Jurkat, Clone E6-1 (cell line): ENCODE measurements around the gene ZNF280D.
A peak's percentile ranks its signal among the peaks of the same experiment; 100 is the strongest.

Experiments
- DNase-seq: peaks from one replicate; pipeline ENCODE4 v3.0.0-alpha.2; 2011; ENCODE audit warnings: low read depth, low spot score
- H3K4me3 ChIP-seq: 2 replicates; pipeline ENCODE4 v1.5.1; 2011; ENCODE audit warnings: mild to moderate bottlenecking, low read length, control low read depth, moderate library complexity

Gene ZNF280D

DNA sequence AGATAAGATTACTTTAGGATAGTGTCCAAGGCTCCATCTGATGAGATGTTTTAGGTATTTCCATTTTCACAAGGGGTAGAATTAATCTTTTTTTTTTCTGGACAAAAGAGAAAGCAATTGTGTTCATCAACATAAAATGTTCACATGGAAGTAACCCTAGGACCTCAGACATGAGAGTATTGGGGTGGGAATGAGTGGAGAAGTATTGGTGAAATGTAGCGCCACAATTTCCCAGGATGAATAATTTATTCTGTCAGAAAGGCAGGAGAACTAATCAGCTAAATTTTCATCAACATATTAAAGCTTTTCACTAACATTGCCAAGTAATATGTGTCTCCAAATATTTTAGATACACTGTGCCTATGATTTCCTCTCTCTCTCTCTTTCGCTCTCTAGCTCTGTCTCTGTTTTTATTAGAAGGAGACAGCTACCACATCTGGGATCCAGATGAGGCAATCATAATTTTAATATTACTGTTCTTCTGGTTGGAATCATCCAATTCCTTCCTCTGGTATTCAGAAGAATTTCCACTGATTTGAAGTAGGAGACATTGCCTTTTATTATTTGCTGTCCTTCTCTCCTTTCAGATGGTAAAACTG lies 21.6 kb upstream of the ZNF280D start:
- DNase-seq: no peak

DNA sequence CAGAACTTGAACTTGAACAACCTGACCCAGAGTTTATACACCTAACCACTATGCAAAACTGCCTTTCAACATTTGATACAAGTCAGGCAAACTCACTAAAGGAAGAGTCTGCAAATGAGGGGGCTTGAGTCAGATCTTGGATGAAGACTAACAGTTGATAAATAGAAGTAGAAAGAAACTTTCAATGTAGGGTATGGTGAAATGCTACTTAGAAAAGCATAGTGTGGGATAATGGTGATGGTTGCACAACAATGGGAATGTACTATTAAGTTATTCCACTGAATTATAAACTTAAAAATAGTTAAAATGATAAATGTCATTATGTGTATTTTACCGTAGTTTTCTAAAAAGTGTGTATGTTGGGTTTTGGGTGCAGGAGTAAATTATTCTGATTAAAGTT lies 19.7 kb upstream of the ZNF280D start:
- no peak for DNase-seq
- H3K4me3 ChIP-seq: no peak overlapping the region

More for the DNA sequence above, 21.6 kb upstream of the ZNF280D start:
- no peak overlapping the region for H3K4me3 ChIP-seq

DNA sequence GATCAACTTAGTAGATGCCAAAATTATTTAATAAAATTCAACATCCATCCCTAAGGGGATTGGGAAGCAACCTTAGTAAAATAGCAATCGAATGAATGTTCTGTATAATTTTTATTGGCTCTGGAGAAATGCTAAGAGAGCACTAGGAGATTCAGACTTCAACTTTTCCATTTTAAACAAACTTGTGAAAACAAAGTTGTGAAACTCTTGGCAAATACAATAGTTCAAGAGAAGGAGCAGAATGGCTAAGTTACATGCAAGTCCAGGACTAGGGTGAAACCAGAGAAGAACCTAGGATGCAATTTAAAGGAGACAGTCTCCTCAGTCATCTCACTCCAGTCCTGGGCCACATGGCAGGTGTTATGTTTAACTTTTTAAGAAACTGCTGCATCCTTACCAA lies 16.7 kb upstream of the ZNF280D start:
- no peak for DNase-seq
- no peak overlapping the region for H3K4me3 ChIP-seq

DNA sequence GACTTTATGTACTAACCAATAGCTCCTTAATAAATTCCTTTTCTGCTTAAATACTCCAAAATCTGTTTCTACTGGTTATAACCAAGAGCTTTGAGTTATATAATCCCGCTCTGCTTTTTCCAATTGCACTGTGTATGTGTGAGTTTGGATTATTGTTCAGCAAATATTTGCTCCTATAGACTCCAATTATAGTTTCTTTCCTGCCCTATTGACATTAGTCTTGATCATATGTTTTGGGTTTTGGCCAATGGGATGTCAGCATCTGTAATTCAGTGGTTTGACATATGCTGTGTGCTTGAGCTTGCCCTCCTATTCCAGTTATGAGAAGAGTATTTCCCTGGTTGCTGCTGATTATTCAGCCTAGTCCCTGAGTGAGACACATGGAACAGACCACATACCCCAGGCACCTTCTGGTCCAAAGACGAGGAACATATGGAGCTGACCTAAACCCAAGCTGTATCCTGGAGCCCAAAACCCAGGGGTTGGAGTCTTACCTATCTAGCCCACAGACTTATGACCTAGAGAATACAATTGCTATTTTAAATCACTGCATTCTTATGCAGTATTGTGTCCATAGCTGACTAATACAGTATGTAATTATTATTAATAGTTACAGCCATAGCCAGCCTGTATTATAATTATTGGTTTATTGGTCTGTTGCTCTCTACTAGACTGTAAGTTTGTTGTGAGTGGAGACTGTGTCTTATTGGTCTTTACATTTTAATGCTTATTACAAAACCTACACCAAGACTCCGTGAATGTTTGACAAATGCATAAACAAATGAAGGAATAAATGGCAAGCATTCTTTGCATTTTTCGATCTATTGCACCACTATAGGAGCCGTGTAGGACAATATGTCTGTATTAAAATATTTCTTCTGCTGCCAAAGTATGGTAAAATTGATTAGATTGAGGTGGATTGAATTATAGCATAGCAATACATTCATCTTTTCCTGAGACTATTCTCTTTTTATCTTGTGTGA lies 11.7 kb upstream of the ZNF280D start:
- DNase-seq: no peak
- no peak overlapping the region for H3K4me3 ChIP-seq

- no peak for DNase-seq
- no peak overlapping the region for H3K4me3 ChIP-seq
These were observed 8.2 kb upstream of the ZNF280D start for GRCh38 chr15:56741541-56741940.

- DNase-seq: peak; percentile 61
- peak overlapping the region; percentile 8 for H3K4me3 ChIP-seq
These were observed 6.8 kb upstream of the ZNF280D start for GRCh38 chr15:56739964-56740640.

- DNase-seq: no peak
- no peak overlapping the region for H3K4me3 ChIP-seq
These were observed 6.2 kb upstream of the ZNF280D start for GRCh38 chr15:56739474-56739873.

GRCh38 chr15:56737791-56738190 lies 4.5 kb upstream of the ZNF280D start:
- DNase-seq: no peak
- H3K4me3 ChIP-seq: no peak overlapping the region

DNA sequence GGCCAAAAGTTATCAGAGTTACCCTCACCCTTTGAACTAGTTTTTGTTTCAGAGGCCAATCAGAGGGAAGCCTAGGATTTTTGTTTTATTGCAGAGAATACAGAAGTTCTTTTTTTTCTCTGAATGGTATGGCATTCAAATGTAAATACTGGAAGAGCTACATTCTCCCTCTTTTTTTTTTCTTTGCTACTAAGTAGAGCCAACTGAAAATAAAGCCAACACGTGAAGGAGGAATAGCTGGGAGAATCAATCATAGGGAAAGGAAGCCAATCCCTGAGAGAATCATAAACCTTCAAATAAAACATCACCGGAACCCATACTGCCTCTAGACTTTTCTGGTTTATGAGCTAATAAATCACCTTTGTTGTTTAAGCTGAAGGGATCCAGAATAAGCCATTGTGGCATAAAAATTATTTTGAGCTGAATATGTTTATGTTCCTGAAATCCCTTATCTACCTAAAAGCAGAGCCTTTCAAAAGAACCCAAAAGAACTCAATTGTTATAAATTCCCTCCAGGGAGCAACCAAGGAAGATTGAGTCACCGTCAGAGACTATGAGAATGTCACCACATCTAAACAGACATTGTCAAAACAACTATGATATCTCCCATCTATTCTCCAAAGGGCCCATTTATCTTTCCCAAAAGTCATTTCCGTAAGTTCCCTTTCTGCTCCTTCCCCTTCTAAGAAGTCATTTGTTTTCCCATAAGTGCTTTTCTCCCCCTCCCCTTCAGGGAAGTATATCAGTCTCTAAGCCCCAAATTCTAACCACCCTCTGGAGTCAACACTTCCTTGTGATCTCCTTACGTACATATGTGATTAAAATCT lies 3.8 kb upstream of the ZNF280D start:
- no peak for DNase-seq

GRCh38 chr15:56736308-56736707 lies 3.0 kb upstream of the ZNF280D start:
- DNase-seq: no peak
- H3K4me3 ChIP-seq: no peak overlapping the region

More for the DNA sequence above, 3.8 kb upstream of the ZNF280D start:
- no peak overlapping the region for H3K4me3 ChIP-seq

DNA sequence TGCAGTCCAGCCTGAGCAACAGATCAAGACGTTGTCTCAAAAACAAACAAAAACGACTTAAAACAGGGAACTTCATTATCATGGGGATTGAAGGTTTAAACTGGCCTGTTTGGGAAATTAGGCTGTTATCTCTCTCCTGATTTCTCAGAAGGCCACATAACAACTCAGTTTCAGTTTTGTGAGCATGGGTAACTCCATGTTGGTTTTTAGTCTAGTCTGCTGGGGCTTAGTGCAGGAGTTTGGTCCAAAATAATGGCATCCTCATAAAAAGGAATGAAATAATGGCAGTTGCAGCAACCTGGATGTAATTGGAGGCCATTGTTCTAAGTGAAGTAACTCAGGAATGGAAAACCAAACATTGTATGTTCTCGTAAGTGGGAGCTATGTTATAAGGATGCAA lies 2.3 kb upstream of the ZNF280D start:
- no peak for DNase-seq
- H3K4me3 ChIP-seq: no peak overlapping the region

DNA sequence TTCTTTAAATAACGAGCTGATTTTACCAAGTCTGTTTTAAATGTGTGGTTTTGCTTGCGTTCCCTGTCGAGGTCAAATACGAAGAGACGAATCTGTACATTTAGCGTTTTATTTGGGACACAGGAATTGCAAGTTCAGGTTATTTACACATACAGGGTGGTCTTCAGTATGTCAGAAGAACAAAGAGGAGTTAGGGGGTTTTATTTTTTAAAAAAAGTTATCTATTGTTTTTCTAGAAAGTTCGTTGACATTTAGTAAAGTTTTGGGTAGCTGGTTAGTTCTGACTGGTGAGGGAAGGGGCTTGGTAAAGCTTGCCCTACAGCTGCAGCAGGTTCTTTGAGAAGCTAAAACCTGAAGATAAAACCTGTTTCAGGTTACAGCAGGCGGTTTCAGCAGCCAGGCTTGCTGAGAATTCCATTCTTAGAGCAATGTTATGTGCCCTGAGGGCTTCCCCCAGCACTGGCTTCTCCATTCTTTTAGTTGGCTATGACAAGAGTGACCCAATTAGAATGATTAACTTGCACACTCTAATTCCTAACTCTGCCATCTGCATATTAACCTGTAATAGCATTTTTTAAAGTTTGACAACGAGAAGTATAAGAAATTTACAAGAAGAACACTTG lies 815 bp upstream of the ZNF280D start:
- DNase-seq: no peak
- no peak overlapping the region for H3K4me3 ChIP-seq

DNA sequence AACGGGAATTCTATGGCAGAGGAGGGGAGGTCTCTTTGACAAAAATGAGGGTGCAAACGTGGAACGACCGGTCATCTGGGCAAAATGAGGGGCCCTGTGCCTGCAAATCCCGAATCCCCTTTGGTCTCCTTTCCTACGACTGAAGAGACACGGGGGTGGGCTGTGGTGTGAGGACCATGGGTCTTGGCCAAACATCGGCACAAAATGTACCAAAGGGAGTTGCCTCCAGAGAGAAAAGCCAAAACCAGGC lies 498 bp downstream of the ZNF280D start:
- peak overlapping the region; percentile 83 for H3K4me3 ChIP-seq
- DNase-seq: no peak

DNA sequence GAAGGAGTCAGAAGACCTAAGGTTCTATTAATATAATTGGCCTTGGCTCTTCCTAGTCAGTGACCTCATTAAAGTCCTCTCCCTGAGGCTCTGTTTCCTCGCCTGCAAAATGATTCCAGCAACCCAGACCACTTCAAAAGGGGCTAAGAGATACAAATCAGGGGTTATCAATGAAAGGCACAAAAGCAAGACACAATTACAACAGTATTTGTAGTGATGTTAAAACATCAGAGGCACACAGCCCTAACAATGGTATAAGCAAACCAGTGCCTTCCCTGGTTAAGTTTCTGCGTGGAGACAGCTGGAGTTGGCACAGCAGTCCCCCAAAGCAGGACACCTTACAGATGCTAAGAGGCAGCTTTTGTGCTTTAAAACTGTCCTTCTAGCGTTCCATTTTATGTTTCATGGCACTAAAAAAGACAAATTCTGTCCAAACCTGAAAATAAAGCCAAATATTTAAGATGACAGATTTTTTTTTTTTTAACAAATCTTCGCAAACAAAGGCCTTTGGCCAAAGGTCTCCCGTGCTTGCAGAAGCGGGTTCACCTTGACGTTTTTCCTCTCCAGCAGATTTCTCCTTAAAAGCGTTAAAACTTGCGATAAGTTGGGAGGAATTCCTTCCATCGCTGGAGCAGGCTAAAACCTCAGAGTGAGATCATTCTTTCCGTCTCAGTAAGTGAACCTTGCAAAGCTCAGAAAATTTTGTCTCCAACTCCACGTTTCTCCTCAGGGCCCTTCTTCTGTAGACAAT lies 999 bp downstream of the ZNF280D start:
- peak; percentile 77 for DNase-seq
- H3K4me3 ChIP-seq: peak overlapping the region; percentile 83

GRCh38 chr15:56731548-56731947 lies 1.8 kb downstream of the ZNF280D start:
- no peak for DNase-seq
- H3K4me3 ChIP-seq: peak overlapping the region; percentile 83

GRCh38 chr15:56729561-56729960 lies 3.7 kb downstream of the ZNF280D start:
- DNase-seq: no peak
- H3K4me3 ChIP-seq: no peak overlapping the region

GRCh38 chr15:56725386-56725785 lies 7.9 kb downstream of the ZNF280D start:
- peak; percentile 91 for DNase-seq
- peak overlapping the region; percentile 30; the same call in 1 of the 2 replicates for H3K4me3 ChIP-seq

- no peak for DNase-seq
- H3K4me3 ChIP-seq: peak overlapping the region; percentile 30
These were observed 9.1 kb downstream of the ZNF280D start for GRCh38 chr15:56724232-56724631.
